Heart left ventricle (tissue), 16 donors: ENCODE results near the gene RRP1. TPM values are rescaled to one million over a fixed set of nuclear protein-coding genes. Genes with fewer than 3 reads are reported as not detected.

Experiments
- ATAC-seq, 4 donors: fragments of 200-7000 bp; cut with Tn5 transposase; one replicate each; pipeline ENCODE4 v1.9.1; 2020 to 2022; ENCODE audit warnings: moderate library complexity in 4 of 4, mild to moderate bottlenecking in 3 of 4, moderate number of reproducible peaks in 1 of 4
- DNase-seq, 5 donors: peaks; one replicate each; pipeline ENCODE4 v3.0.0-alpha.2; 2020
- H3K27ac ChIP-seq, 12 donors: fragments of 200-600 bp; sonication (generic) in 4 of 12; one replicate each; pipeline versions ENCODE4 v1.5.0 to v1.8.0; 2016 to 2022; ENCODE audit warnings: mild to moderate bottlenecking in 2 of 12
- H3K27me3 ChIP-seq, 9 donors: fragments of 200-600 bp; sonication (generic) in 2 of 9; one replicate each; pipeline versions ENCODE4 v1.5.1 to v1.8.0; 2016 to 2022; ENCODE audit warnings: mild to moderate bottlenecking in 3 of 9
- H3K36me3 ChIP-seq, 9 donors: fragments of 200-600 bp; sonication (generic) in 2 of 9; one replicate each; pipeline versions ENCODE4 v1.5.0 to v1.8.0; 2018 to 2022; ENCODE audit warnings: mild to moderate bottlenecking in 2 of 9
- H3K4me1 ChIP-seq, 12 donors: fragments of 200-600 bp; sonication (generic) in 4 of 12; one replicate each; pipeline versions ENCODE4 v1.5.0 to v1.8.0; 2016 to 2022; ENCODE audit warnings: mild to moderate bottlenecking in 3 of 12
- H3K4me3 ChIP-seq, 12 donors: fragments of 200-600 bp; sonication (generic) in 4 of 12; one replicate each; pipeline versions ENCODE4 v1.5.0 to v1.8.0; 2017 to 2022; ENCODE audit warnings: mild to moderate bottlenecking in 9 of 12, moderate library complexity in 4 of 12
- H3K9me3 ChIP-seq, 12 donors: fragments of 200-600 bp; sonication (generic) in 4 of 12; one replicate each; pipeline versions ENCODE4 v1.5.0 to v1.8.0; 2016 to 2022; ENCODE audit warnings: mild to moderate bottlenecking in 1 of 12
- CTCF ChIP-seq, 12 donors: fragments of 200-600 bp; sonication (generic) in 4 of 12; IDR thresholded peaks; one replicate each; pipeline versions ENCODE4 v1.5.0 to v1.8.0; 2018 to 2022; ENCODE audit warnings: antibody characterized with exemption in 12 of 12, mild to moderate bottlenecking in 5 of 12
- POLR2A ChIP-seq, 2 donors: fragments of 450-650 bp; IDR thresholded peaks; one replicate each; pipeline ENCODE4 v1.6.1; 2017; ENCODE audit warnings: antibody characterized with exemption in 2 of 2, mild to moderate bottlenecking in 2 of 2, moderate library complexity in 2 of 2
- WGBS, 4 donors: extraction: QIAGEN DNeasy Blood & Tissue Kit in 2 of 4; methylation state at CpG; one replicate each; pipeline versions ENCODE4 v1.1.5 to v1.1.7; 2013 to 2018; 5-methylcytosine and 5-hydroxymethylcytosine counted together
- intact Hi-C, 10 donors: fragments of 100-400 bp; cut with DNase I; formaldehyde crosslinking; loops; one replicate each; pipeline versions ENCODE4 v1.11.1 to v1.14.2; 2022
- polyA plus RNA-seq, 2 donors: library from polyadenylated mRNA; stranded (reverse); fragments of 200-250 nt; gene quantifications; one replicate each; pipeline ENCODE4 v1.2.3, GENCODE V29; 2013
- total RNA-seq, 9 donors: library from RNA; depleted of rRNA in 2 of 9; stranded (reverse); fragments of >200 nt in 2 of 9; fragmentation: NEBNext Ultra II Directional in 3 of 9; extraction: Animal tissue kit (Norgen Biotek cat#: 25700) in 3 of 9; gene quantifications; one replicate each; pipeline versions ENCODE4 v1.1.0 to v1.2.4, GENCODE V29; 2016 to 2023
- donor health status: ischemic (EF 13 %, LVEDD 7.1; RV severe dilation, severe dysfunction).
- donor health status: healthy with polysubstance abuse.
- donor health status: DM: no; HTN: yes; CAD: no.
- donor health status: DM: no; HTN: no; CAD: no.
- donor health status: ischemic (EF 25% LVEDD 6.9; RV normal size, moderate dysfunction).
- donor health status: ischemic (EF 25% LVEDD 5.7; RV mildly dilated, moderate dysfunction).
- donor health status: healthy.
- donor health status: DM: yes; HTN: yes; CAD: no.
- donor health status: ischemic (EF 35%, LVEDD 5.7; RV mildly dilated, moderate dysfunction).
- donor health status: nonischemic (EF 11% LVEDD 7.7; RV severe dilation, severe dysfunction).
- donor health status: DM: yes; HTN: yes; CAD: no.
- donor health status: PGD.
- donor health status: ischemic (EF 29% LVEDD 5.4; RV normal size, mild dysfunction).
- donor health status: nonischemic (EF 23%, LVEDD 6.1; RV moderate dilation, normal function).

RRP1 gene
- total and polyA plus RNA-seq, 11 donors: 6.0 to 15.6 (median 9.8) TPM

- H3K9me3 ChIP-seq: no peaks in the 10 kb centered on the region
- H3K36me3 ChIP-seq: no peaks in the 10 kb centered on the region
- H3K4me3 ChIP-seq: no peak overlapping the region
- WGBS, 4 donors: 60 to 73% (median 64%) methylated on average over 13 of the region's 13 CpGs
- intact Hi-C loops: loop anchor here in 1 of 10 donors (10.0 kb wide), 1 partner anchor 105 kb away; no protein-coding TSS in a partner anchor
- peak in 1 of 5 donors; percentile 25 for DNase-seq
- no peaks in the 10 kb centered on the region for H3K27me3 ChIP-seq
- TF ChIP-seq POLR2A (IDR thresholded peaks at IDR 0.05) (no peak), CTCF (IDR thresholded peaks at IDR 0.05) (no peak)
- peaks cover 0 to 5% (median 0%) of the 10 kb centered on the region in 12 donors for H3K4me1 ChIP-seq
- H3K27ac ChIP-seq: no peak overlapping the region
- ATAC-seq: peak in 2 of 4 donors; percentile 32 to 45
These were observed 60.3 kb downstream of the RRP1 start for GRCh38 chr21:43849532-43850299.

- Histone ChIP-seq H3K9me3 (no peaks in the 10 kb centered on the region), H3K27me3 (no peaks in the 10 kb centered on the region), H3K27ac (no peak overlapping the region), H3K4me1 (peaks cover 0 to 5% (median 0%) of the 10 kb centered on the region in 12 donors), H3K4me3 (no peak overlapping the region), H3K36me3 (no peaks in the 10 kb centered on the region)
- WGBS, 4 donors: 81 to 93% (median 84%) methylated on average over 8 of the region's 8 CpGs
- TF ChIP-seq POLR2A (IDR thresholded peaks at IDR 0.05) (no peak), CTCF (IDR thresholded peaks at IDR 0.05) (no peak)
- ATAC-seq: no peak
- peak in 1 of 5 donors; percentile 10 for DNase-seq
- intact Hi-C loops: loop anchor here in 1 of 10 donors (10.0 kb wide), 1 partner anchor 104 kb away; no protein-coding TSS in a partner anchor
These were observed 61.4 kb downstream of the RRP1 start for GRCh38 chr21:43850728-43851295.

GRCh38 chr21:43851593-43851992 is 62.2 kb downstream of the RRP1 start:
- no peak for TF ChIP-seq POLR2A (IDR thresholded peaks at IDR 0.05)
- TF ChIP-seq CTCF (IDR thresholded peaks at IDR 0.05): no peak
- Histone ChIP-seq H3K36me3 (no peaks in the 10 kb centered on the region), H3K9me3 (no peaks in the 10 kb centered on the region), H3K4me1 (peaks cover 0 to 5% (median 0%) of the 10 kb centered on the region in 12 donors), H3K4me3 (no peak overlapping the region), H3K27me3 (no peaks in the 10 kb centered on the region), H3K27ac (no peak overlapping the region)
- WGBS, 4 donors: 77 to 87% (median 80%) methylated on average over 7 to 12 of the region's 12 CpGs
- DNase-seq: no peak
- ATAC-seq: no peak
- intact Hi-C loops: loop anchor here in 1 of 10 donors (10.0 kb wide), 1 partner anchor 103 kb away; no protein-coding TSS in a partner anchor
